NCI-H1092 treated with DMSO at 0.1 percent for 48 hours (cell line): Measurements from ENCODE around the gene PROSER3.
"Not testable (repeated sequence)": the region's sequence is repeated elsewhere in the genome, so short reads cannot be mapped to it uniquely, and the experiment has no call there.

Experiments
- DNase-seq: peaks from one replicate; lab custom pipeline; 2025; lab: John Stamatoyannopoulos, UW

The PROSER3 gene

DNA sequence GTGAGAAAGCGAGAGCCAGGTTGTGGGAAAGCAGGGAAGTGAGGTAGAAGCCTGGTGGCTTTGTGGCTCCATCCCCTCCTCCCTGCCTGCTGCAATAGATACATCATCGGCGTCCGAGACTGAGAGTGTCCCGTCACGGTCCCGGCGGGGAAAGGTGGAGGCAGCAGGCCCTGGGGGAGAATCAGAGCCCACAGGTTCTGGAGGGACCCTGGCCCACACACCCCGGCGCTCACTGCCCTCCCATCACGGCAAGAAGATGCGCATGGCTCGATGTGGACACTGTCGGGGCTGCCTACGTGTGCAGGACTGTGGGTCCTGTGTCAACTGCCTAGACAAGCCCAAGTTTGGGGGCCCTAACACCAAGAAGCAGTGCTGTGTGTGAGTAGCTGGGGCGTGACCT lies 35.1 kb upstream of the PROSER3 start:
- no peak for DNase-seq

DNA sequence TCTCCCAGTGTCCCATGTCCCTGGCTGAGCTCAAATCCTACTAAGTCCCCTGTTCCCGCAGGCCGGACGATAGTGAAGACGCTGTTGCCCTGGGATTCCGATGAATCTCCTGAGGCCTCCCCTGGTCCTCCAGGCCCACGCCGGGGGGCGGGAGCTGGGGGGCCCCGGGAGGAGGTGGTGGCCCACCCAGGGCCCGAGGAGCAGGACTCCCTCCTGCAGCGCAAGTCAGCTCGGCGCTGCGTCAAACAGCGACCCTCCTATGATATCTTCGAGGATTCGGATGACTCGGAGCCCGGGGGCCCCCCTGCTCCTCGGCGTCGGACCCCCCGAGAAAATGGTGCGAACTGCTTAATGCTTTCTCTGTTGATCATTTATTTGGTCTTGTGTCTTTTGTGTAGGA lies 34.3 kb upstream of the PROSER3 start:
- DNase-seq, result no peak

DNA sequence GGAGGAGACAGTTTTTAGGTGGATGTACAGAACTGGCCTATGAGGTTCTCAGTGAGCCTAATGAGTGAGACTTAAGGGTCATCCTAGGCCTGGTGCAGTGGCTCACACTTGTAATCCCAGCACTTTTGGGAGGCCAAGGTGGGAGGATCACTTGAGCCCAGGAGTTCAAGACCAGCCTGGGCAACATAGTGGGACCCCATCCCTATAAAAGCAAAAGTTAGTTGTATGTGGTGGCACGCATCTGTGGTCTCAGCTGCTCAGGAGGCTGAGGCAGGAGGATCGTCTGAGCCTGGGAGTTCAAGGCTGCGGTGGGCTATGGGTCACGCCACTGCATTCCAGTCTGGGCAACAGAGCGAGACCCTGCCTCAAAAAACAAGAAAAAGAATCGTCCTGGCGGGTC lies 33.8 kb upstream of the PROSER3 start:
- DNase-seq, result not testable (repeated sequence)

DNA sequence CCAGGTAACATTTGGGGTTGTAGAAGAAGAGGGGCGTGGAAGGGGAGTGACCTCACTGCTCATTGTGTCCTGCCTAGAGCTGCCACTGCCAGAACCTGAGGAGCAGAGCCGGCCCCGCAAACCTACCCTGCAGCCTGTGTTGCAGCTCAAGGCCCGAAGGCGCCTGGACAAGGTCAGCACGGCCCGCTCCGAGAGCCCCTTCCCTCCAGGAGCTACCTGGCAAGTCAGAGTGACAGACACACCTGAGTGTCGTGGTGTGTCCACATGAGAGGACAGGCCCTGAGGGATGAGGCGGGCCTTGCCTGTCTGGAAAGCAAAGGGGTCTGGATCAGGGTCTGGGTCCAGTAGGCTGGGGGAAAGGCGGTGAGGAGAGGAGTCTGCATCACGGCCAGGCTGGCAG lies 33.4 kb upstream of the PROSER3 start:
- no peak for DNase-seq

DNA sequence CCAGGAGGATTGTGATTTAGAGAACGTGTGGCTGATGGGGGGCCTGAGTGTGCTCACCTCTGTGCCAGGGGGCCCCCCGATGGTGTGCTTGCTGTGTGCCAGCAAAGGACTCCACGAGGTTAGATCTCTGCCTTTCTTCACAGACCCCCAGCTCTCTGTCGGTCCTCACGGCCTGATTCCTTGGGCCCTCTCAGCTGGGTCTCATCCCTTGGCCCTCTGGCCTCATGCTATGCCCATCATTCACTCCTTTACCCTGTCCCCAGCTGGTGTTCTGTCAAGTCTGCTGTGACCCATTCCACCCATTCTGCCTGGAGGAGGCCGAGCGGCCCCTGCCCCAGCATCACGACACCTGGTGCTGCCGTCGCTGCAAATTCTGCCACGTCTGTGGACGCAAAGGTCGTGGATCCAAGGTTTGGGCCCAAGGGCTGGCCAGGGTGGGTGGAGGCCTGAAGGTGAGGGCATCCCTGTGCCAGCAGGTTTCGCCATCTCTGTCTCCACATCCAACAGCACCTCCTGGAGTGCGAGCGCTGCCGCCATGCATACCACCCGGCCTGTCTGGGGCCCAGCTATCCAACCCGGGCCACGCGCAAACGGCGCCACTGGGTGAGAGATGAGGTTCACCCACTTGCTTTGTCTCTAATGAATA lies 32.6 kb upstream of the PROSER3 start:
- DNase-seq, result no peak

DNA sequence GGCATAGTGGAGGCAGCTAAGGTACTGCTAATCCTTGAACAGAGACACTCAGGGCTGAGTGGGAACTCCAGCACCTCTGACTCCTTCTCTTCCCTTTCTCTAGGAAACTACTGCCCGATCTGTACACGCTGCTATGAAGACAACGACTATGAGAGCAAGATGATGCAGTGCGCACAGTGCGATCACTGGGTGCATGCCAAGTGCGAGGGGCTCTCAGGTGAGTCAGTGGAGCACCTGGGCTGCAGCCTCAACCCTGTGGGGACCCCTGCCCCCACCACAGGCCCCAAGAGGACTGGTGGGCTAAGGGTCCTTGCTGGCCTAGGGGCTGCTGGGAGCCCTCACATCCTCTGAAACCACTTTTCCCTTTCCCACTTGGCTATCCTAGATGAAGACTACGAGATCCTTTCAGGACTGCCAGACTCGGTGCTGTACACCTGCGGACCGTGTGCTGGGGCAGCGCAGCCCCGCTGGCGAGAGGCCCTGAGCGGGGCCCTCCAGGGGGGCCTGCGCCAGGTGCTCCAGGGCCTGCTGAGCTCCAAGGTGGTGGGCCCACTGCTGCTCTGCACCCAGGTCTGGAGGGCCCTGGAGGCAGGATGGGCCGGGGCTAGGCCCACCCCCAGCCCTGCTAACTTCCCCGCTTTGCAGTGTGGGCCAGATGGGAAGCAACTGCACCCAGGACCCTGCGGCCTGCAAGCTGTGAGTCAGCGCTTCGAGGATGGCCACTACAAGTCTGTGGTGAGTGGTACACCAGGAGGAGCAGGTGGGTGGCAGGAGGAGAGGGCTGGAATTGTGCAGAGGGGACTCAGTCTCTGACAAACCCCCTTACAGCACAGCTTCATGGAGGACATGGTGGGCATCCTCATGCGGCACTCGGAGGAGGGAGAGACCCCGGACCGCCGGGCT lies 30.7 kb upstream of the PROSER3 start:
- no peak for DNase-seq

DNA sequence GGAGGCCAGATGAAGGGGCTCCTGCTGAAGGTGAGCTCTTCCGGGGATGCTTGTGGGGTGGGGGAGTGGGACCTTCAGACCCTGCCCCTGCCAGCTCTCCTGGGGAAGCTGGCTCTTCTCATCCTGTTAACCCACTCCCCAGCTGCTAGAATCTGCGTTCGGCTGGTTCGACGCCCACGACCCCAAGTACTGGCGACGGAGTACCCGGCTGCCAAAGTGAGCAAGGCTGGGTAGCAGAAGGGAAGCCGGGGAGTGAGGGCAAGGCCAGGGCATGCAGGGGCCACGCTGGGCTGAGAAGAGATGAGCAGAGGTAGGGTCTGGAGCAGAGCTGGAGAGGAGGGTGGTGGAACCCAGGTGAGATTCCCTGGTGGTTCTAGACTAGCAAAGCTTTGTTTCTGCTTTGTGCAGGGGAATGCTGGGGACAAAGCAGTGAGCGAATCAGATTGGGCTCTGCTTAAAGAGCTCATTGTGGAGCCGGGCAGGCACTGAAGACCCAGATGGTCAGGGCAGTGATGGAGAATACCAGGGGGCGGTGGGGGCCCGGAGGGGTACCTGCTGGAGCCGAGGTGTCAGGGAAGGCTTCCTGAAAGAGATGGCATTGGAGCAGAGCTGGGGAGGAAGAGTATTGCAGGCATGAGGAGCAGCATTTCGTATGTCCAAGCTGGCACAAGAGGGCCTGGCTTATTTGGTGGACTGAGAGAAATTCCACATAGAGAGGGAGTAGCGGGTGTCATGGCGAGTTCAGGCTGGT lies 29.8 kb upstream of the PROSER3 start:
- no peak for DNase-seq

DNA sequence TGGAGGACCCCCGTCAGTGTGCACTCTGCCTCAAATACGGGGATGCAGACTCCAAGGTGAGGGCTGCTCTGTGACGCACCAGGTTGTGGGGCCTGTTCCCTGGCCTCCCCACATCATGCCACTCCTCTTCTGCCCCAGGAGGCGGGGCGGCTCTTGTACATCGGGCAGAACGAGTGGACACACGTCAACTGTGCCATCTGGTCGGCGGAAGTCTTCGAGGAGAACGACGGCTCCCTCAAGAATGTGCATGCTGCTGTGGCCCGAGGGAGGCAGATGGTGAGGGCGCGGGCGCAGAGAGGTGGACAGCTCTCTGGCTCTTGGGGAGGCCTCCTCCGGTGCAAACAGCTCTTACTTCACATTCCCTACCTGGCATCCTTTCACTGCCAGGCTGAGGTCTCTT lies 29.0 kb upstream of the PROSER3 start:
- DNase-seq, result no peak

DNA sequence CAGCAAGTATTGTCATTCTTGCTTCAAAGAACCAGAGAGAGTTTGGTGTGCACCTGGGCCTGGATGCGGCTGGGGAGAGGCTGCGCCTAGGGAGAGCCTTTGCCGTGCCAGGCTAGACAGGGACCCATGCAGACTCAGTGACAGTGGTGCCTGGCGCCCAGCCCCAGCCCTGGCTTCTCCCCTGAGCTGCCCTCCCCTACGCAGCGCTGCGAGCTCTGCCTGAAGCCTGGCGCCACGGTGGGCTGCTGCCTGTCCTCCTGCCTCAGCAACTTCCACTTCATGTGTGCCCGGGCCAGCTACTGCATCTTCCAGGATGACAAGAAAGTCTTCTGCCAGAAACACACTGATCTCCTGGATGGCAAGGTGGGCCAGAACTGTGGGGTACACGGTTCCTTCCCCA lies 28.2 kb upstream of the PROSER3 start:
- DNase-seq, result no peak

DNA sequence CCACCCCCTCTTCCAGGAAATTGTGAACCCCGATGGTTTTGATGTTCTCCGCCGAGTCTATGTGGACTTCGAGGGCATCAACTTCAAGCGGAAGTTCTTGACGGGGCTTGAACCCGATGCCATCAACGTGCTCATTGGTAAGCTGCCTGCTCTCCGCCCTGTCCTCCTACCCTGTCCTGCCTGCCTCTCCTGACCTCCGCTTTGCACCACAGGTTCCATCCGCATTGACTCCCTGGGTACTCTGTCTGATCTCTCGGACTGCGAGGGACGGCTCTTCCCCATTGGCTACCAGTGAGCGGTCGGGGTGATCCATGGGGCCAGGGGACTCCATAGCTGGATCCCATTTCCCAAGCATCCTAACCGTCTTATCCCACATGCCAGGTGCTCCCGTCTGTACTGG lies 27.6 kb upstream of the PROSER3 start:
- DNase-seq, result no peak

DNA sequence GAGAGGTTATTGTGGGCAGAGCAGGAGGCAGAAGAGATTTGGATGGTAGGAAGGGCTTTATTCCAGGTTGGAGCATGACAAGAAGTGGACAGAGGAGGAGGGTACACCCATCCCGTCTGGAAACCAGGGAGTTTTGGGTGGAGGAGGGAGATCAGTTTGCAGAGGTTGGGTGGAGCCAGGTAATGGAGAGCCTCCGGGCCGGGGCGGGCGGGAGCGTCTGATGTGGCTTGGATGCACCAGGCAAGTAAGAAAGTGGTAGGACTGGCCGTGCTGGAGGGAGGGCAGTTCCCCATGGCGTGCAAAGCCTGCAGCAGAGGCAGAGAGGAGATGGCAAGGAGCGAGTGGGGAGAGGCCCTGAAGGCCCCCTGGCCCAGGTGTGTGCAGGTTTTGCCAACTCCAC lies 26.6 kb upstream of the PROSER3 start:
- DNase-seq, result no peak

DNA sequence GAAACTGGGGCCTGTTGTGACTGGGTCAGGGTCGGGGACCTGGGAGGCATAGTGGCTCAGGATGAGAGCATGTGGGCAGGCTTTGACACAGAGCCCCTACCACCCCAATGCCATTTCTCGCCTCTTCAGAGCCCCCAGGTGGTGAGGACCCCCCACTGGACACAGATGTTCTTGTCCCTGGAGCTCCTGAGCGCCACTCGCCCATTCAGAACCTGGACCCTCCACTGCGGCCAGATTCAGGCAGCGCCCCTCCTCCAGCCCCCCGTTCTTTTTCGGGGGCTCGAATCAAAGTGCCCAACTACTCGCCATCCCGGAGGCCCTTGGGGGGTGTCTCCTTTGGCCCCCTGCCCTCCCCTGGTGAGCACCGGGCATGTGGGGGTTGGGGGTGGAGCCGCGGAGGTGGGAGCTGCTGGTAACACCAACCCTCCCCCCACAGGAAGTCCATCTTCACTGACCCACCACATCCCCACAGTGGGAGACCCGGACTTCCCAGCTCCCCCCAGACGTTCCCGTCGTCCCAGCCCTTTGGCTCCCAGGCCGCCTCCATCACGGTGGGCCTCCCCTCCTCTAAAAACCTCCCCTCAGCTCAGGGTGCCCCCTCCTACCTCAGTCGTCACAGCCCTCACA lies 26.1 kb upstream of the PROSER3 start:
- DNase-seq, result no peak

DNA sequence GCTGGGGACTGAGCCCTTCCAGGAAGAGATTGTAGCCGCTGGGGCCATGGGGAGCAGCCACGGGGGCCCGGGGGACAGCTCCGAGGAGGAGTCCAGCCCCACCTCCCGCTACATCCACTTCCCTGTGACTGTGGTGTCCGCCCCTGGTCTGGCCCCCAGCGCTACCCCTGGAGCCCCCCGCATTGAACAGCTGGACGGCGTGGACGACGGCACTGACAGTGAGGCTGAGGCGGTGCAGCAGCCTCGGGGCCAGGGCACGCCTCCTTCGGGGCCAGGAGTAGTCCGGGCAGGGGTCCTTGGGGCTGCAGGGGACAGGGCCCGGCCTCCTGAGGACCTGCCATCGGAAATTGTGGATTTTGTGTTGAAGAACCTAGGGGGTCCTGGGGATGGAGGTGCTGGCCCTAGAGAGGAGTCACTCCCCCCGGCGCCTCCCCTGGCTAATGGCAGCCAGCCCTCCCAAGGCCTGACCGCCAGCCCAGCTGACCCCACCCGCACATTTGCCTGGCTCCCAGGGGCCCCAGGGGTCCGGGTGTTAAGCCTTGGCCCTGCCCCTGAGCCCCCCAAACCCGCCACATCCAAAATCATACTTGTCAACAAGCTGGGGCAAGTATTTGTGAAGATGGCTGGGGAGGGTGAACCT lies 25.3 kb upstream of the PROSER3 start:
- no peak for DNase-seq

DNA sequence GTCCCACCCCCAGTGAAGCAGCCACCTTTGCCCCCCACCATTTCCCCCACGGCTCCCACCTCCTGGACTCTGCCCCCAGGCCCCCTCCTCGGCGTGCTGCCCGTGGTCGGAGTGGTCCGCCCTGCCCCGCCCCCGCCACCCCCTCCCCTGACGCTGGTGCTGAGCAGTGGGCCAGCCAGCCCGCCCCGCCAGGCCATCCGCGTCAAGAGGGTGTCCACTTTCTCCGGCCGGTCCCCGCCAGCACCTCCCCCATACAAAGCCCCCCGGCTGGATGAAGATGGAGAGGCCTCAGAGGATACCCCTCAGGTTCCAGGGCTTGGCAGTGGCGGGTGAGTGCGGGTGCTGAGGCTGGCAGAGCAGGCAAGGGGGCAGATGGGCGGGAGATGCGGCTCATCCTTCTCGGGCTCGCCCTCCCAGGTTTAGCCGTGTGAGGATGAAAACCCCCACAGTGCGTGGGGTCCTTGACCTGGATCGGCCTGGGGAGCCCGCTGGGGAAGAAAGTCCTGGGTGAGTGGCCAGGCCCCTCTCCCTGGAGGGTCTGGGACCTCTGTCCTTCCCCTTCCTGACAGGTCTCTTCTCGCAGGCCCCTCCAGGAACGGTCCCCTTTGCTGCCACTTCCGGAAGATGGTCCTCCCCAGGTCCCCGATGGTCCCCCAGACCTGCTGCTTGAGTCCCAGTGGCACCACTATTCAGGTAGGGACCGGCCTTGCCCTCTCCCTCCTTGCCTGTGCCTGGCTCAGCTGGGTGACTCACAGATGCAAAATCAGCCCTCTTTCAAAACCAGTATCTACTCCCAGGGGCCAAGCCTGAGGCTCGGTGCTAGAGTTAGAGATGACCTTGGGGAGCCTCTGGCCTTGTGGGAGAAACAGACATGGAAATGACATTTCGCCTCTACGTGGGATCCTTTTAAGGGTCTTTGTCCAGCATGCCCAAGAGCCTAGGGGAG lies 24.5 kb upstream of the PROSER3 start:
- DNase-seq, result no peak

DNA sequence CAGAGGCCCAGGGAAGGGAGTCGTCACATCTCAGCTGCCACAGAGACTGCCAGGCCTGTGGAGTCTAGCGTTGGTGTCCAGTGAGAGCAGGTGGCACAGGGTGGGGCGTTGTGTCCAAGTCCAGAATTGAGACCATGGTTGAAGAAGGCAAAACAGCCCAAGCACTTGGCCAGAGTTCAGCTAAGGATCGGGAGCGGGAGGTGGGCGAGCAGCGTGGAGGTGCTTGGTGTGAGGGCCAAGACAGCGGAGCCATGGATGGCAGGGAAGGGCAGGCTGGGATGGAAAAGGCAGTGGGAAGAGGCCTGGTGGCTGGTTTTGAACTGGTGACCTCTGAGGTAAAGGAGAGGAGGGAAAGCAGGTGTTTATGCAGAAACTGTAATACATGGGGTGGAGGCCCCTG lies 23.7 kb upstream of the PROSER3 start:
- DNase-seq, result no peak

DNA sequence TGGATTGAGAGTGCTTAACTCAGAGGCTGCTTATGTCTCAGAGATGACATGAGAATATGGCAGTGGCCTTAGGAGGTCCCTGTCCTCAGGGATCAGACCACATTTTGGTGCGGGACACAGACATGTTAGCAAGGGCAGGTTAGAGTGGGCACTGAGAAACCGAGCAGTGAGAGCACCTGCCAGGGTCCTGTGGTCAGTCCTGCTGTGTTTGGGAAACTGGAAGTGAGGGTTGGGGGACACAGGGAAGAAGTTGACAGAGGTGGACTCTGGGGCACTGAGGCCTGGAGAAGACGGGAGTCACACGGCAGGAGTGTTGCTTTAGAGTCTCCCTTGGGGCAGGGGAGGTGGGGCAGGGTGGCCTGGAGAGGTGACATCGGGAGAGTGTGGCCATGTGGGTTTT lies 23.1 kb upstream of the PROSER3 start:
- no peak for DNase-seq

DNA sequence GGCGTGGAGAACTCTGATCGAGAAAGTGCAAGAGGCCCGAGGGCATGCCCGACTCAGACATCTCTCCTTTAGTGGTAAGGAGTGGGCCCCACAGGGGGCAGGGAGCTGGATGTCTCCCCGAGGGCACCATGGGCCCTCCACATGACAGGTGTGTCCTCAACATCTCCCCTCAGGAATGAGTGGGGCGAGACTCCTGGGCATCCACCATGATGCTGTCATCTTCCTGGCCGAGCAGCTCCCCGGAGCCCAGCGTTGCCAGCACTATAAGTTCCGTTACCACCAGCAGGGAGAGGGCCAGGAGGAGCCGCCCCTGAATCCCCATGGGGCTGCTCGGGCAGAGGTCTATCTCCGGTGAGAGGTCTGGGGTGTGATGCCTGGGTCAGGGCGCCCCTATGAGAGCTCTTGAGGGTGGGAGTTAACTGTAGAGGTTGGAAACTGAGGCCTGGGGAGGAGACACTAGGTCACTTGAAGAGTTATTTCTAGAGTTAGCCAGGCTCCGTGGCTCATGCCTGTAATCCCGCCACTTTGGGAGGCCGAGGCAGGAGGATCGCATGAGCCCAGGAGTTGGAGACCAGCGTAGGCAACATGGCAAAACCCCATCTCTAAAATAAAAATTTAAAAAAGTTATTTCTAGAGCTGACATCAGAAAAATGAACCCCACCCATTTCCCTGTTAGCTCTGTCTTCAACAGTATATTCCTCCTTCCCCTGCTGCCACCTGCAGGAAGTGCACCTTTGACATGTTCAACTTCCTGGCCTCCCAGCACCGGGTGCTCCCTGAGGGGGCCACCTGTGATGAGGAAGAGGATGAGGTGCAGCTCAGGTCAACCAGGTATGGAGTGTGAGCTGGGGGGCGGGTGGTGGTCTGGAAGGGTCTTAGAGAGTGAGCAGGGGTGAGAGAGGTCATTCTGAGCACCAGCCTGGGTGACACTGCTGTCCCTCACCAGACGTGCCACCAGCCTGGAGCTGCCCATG lies 20.8 kb upstream of the PROSER3 start:
- DNase-seq, result no peak

DNA sequence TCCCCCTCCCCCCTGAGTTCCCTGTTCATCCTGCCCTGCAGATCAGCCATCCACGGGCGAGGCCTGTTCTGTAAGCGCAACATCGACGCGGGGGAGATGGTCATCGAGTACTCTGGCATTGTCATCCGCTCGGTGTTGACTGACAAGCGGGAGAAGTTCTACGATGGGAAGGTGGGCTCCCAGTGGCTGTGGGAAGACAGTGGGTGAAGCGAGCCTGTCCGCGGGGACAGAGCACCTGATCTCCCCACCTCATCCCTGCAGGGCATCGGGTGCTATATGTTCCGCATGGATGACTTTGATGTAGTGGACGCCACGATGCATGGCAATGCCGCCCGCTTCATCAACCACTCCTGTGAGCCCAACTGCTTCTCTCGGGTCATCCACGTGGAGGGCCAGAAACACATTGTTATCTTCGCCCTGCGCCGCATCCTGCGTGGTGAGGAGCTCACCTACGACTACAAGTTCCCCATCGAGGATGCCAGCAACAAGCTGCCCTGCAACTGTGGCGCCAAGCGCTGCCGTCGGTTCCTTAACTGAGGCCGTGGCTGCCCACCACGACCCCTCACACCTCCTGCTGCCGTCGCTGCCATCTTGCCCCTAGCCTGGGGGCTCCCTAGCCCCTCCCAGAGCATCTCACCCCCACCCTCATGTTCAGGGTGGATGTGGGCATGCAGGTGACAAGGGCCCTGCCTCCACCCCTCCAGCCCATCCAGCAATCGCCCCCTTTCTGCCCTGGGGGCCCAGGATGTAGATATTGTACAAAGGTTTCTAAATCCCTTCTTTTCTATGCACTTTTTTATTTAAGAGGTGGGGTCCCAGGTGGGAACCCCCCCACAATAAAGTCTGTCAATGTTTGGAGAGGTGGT lies 19.7 kb upstream of the PROSER3 start:
- no peak for DNase-seq

DNA sequence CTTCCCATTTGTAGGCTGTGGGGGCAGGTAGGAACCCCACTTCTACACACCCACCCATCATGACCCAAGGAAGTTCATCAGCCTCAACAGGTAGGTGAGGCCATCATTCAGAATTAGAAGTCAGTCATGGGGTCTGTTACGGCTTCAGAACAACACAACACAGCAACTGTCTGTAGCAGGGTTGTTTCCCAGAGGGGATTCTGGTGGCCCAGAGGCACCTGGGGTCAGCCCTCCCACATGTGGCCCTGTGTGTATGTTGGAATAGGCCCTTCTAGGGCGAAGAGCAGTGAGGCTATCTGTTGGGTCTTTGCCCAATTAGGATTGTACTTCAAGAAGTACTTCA lies 19.1 kb upstream of the PROSER3 start:
- DNase-seq, result no peak
